HFF-Myc (cell line): ENCODE results near the gene TMOD1.

Source experiments
- DNase-seq: peaks from one replicate; pipeline ENCODE4 v3.0.0-alpha.2; 2011; ENCODE audit warnings: low read depth; ENCODE audit errors: extremely low read depth
- H3K4me3 ChIP-seq: replicated peaks from 2 replicates; pipeline ENCODE4 v1.5.1; 2011; ENCODE audit warnings: low read depth, mild to moderate bottlenecking, control low read depth, low read length
- TF ChIP-seq, protein P1 (sequence below): IDR thresholded peaks from 2 replicates; pipeline ENCODE4 v1.5.1; 2012; ENCODE audit warnings: mild to moderate bottlenecking, low read depth, low read length, control low read depth; ENCODE audit errors: missing control alignments

Gene TMOD1

DNA sequence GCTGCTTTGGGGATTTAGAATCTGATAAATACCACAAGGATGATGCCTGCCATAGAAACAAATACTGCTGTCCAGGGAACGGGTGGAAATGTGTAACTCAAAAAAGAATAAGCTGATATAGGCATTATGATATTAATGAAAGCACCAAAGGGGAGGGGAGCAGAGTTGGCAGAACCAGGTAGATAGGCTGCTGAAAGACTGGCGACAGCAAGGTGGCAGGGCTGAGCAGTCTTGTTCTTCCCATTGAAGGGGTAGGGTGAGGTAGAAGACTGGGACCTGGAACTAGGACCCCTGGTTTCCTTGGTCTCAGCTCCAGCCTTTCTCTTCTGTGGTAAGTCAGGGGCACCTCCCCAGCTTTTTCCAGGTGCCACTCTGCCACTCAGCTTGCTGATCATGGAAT, 31.4 kb upstream of the TMOD1 start:
- TF ChIP-seq, protein P1, sequence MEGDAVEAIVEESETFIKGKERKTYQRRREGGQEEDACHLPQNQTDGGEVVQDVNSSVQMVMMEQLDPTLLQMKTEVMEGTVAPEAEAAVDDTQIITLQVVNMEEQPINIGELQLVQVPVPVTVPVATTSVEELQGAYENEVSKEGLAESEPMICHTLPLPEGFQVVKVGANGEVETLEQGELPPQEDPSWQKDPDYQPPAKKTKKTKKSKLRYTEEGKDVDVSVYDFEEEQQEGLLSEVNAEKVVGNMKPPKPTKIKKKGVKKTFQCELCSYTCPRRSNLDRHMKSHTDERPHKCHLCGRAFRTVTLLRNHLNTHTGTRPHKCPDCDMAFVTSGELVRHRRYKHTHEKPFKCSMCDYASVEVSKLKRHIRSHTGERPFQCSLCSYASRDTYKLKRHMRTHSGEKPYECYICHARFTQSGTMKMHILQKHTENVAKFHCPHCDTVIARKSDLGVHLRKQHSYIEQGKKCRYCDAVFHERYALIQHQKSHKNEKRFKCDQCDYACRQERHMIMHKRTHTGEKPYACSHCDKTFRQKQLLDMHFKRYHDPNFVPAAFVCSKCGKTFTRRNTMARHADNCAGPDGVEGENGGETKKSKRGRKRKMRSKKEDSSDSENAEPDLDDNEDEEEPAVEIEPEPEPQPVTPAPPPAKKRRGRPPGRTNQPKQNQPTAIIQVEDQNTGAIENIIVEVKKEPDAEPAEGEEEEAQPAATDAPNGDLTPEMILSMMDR: peak; percentile 25
- DNase-seq: no peak
- H3K4me3 ChIP-seq: no peak overlapping the region

DNA sequence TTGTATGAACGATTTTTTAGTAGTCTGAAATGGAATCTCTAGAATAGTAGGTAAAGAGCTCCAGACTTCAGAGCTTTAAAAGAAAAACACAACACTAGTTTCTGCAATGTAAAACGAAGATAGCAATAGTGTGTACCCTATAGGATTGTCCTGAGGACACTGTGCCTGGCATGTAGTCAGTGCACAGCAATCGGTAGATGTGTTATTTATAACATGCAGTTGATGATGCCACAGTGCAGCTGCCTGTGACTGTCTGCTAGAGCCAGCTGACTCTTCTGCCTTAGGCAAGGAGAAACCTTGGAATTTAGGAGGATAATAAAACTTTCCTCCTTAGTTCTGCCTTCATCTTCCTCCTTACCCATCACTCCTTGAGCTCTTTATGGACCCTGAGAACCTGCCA, 27.7 kb upstream of the TMOD1 start:
- DNase-seq: no peak
- TF ChIP-seq, protein P1: no peak
- H3K4me3 ChIP-seq: no peak overlapping the region

DNA sequence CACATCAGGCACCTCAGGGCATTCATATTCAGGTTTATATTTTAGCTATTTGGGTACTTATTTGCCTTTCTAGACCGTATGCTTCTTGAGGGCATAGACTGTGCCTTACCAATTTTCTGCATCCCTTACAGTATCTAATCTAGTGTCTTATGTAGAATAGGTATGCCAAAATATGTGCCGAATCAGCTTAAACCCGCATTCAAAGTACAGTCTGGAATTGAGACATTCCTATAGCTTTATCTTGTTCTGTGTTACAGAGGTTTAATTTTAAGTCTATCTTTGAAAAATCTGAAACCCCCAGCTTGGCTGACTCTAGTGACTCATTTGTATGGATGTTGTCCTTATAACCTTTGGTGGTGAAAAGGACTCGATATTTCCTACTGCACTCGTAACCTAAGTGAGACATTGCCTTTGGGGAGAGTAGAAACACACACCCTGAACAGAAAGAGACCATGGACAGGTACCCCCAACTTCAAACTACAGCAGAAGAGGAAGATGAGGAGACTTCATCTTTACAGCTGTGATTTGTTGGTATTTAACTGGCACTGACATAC, 27.0 kb upstream of the TMOD1 start:
- TF ChIP-seq, protein P1: no peak
- no peak for DNase-seq
- no peak overlapping the region for H3K4me3 ChIP-seq

DNA sequence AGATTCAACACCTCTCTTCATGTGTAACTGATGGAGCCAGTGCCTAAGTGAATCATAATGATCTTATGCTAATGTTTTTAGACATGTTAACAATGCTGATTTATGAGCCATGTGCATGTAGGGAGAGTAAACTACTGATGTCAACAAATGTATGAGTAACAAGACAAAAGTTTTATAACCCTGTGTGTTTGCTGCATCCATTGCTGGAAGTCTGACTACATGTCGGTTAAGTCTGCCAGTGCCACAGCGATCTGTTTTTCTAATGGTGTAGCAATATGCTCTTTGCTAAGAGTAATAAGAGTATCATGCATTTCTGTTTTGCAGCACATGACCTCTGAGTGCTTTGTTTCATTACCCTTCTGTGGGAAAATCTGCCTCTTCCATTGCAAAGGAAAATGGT, 26.4 kb upstream of the TMOD1 start:
- TF ChIP-seq, protein P1: no peak
- peak; percentile 27 for DNase-seq
- H3K4me3 ChIP-seq: no peak overlapping the region

DNA sequence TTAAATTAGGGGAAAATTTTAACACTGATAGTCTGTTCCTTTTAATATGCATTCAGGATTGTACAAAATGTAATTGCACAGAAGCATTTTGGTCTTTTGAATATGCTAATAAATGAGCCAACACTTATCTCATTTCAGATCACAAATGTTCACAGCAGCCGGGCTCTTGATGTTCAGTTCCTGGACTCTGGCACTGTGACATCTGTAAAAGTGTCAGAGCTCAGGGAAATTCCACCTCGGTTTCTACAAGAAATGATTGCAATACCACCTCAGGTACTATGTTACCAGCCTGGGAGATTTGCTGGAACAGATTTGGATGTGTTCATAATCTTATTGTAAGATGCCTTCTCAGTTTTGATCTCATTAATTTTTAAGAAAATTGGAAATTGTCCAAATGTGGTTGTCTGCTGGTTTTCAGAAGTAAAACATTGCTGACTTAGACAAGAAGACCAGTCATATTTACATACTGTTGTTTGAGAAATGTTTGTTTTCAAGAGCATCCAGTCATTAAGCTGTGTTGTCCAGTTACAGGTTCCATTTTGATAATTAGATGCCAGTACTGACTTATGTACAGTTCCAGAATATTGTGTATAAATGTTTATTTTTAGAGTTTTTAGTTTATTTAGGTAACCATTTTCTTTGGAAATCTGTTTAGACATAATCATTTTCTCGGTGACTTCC, 23.0 kb upstream of the TMOD1 start:
- no peak for DNase-seq
- H3K4me3 ChIP-seq: no peak overlapping the region
- TF ChIP-seq, protein P1: no peak

DNA sequence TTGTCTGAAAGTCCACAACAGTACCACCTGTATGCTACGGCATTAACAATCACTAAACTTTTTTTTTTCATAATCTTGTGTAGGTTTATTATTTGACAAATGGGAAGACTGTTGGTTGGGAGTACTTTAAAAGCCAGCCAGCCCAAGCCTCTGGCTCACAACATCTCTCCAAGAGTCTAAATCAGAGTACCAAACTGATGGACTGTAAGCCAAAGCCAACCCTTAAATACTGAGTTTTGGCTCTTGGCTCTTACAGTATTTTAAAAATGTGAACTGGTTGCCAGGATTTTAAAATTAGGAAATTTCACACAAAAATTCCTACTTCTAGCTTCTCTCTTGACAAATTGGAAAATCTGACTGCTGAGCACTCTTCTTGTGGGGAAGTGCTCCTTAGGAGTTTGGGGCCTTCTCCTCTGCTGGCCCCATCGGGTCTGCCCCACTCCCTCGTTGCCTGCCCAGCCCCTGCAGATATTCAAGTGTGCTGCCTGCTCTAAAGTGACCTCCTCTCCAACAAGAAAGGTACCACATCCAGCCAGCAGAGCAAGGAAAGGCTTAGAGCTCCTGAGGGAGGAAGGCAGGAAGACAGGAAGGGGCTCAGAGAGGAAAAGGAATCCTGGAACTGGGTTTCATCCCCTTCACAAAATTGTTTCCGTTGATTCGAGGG, 21.8 kb upstream of the TMOD1 start:
- no peak for DNase-seq
- TF ChIP-seq, protein P1: no peak
- H3K4me3 ChIP-seq: no peak overlapping the region
